Measurements from ENCODE around the gene NIN.
"Not testable (repeated sequence)": the region's sequence is repeated elsewhere in the genome, so short reads cannot be mapped to it uniquely, and the experiment has no call there.

The NIN gene

GRCh38 chr14:50734950-50735695 is 95.8 kb downstream of the NIN start:
- no peak for DNase-seq
- TF ChIP-seq GATA1 (IDR thresholded peaks at IDR 0.05; ENCODE audit: low read depth, low read length) (no peak), POLR2A (IDR thresholded peaks at IDR 0.05; ENCODE audit: low read length) (no peak)

GRCh38 chr14:50733494-50733893 is 97.5 kb downstream of the NIN start:
- no peak for DNase-seq
- TF ChIP-seq GATA1 (IDR thresholded peaks at IDR 0.05; ENCODE audit: low read depth, low read length) (no peak), POLR2A (IDR thresholded peaks at IDR 0.05; ENCODE audit: low read length) (no peak)

- no peak for DNase-seq
- TF ChIP-seq POLR2A (IDR thresholded peaks at IDR 0.05; ENCODE audit: low read length): no peak
Measured at GRCh38 chr14:50728836-50729235, 102.1 kb downstream of the NIN start.

GRCh38 chr14:50726372-50727107 is 104.4 kb downstream of the NIN start:
- TF ChIP-seq GATA1 (IDR thresholded peaks at IDR 0.05; ENCODE audit: low read depth, low read length) (no peak), POLR2A (IDR thresholded peaks at IDR 0.05; ENCODE audit: low read length) (no peak)
- DNase-seq: no peak

GRCh38 chr14:50725761-50726160 is 105.2 kb downstream of the NIN start:
- no peak for DNase-seq
- TF ChIP-seq GATA1 (IDR thresholded peaks at IDR 0.05; ENCODE audit: low read depth, low read length): no peak
- TF ChIP-seq POLR2A (IDR thresholded peaks at IDR 0.05; ENCODE audit: low read length): no peak

- DNase-seq: no peak
- TF ChIP-seq POLR2A (IDR thresholded peaks at IDR 0.05; ENCODE audit: low read length): no peak
- TF ChIP-seq GATA1 (IDR thresholded peaks at IDR 0.05; ENCODE audit: low read depth, low read length): no peak
Measured at GRCh38 chr14:50719911-50720759, 110.8 kb downstream of the NIN start.

- DNase-seq: no peak
- no peak for TF ChIP-seq GATA1 (IDR thresholded peaks at IDR 0.05; ENCODE audit: low read depth, low read length)
- no peak for TF ChIP-seq POLR2A (IDR thresholded peaks at IDR 0.05; ENCODE audit: low read length)
Measured at GRCh38 chr14:50718949-50719348, 112.0 kb downstream of the NIN start.

GRCh38 chr14:50717811-50718210 is 113.2 kb downstream of the NIN start:
- TF ChIP-seq GATA1 (IDR thresholded peaks at IDR 0.05; ENCODE audit: low read depth, low read length) (no peak), POLR2A (IDR thresholded peaks at IDR 0.05; ENCODE audit: low read length) (no peak)
- no peak for DNase-seq

- no peak for TF ChIP-seq GATA1 (IDR thresholded peaks at IDR 0.05; ENCODE audit: low read depth, low read length)
- TF ChIP-seq POLR2A (IDR thresholded peaks at IDR 0.05; ENCODE audit: low read length): no peak
- peak; percentile 33 to 55 for DNase-seq
Measured at GRCh38 chr14:50714450-50715073, 116.4 kb downstream of the NIN start.

- TF ChIP-seq POLR2A (IDR thresholded peaks at IDR 0.05; ENCODE audit: low read length) (no peak), GATA1 (IDR thresholded peaks at IDR 0.05; ENCODE audit: low read depth, low read length) (no peak)
- no peak for DNase-seq
Measured at GRCh38 chr14:50711043-50711442, 119.9 kb downstream of the NIN start.

GRCh38 chr14:50705026-50705593 is 125.9 kb downstream of the NIN start:
- TF ChIP-seq POLR2A (IDR thresholded peaks at IDR 0.05; ENCODE audit: low read length) (no peak), GATA1 (IDR thresholded peaks at IDR 0.05; ENCODE audit: low read depth, low read length) (no peak)
- no peak for DNase-seq

GRCh38 chr14:50704454-50705010 is 126.4 kb downstream of the NIN start:
- TF ChIP-seq GATA1 (IDR thresholded peaks at IDR 0.05; ENCODE audit: low read depth, low read length) (no peak), POLR2A (IDR thresholded peaks at IDR 0.05; ENCODE audit: low read length) (no peak)
- peak in 1 of 2 experiments; percentile 4 for DNase-seq

- TF ChIP-seq GATA1 (IDR thresholded peaks at IDR 0.05; ENCODE audit: low read depth, low read length) (no peak), POLR2A (IDR thresholded peaks at IDR 0.05; ENCODE audit: low read length) (no peak)
- no peak for DNase-seq
Measured at GRCh38 chr14:50697659-50698290, 133.2 kb downstream of the NIN start.

GRCh38 chr14:50694260-50694659 is 136.7 kb downstream of the NIN start:
- DNase-seq: not testable (repeated sequence)

Measured in erythroblast (primary cell).